ENCODE data around the gene PHF1.
"Not testable (repeated sequence)": the region's sequence is repeated elsewhere in the genome, so short reads cannot be mapped to it uniquely, and the experiment has no call there.

The PHF1 gene

GRCh38 chr6:33390767-33391277 is 20.0 kb upstream of the PHF1 start:
- H3K27ac ChIP-seq, result peak overlapping the region; percentile 98

GRCh38 chr6:33391278-33391921 is 19.4 kb upstream of the PHF1 start, which contains the start of gene KIFC1:
Gene KIFC1 (plus strand): TSS chr6:33391823. CDS start chr6:33391986, 163 bp downstream.
- peak within 1 kb of the TSS; percentile 98 for H3K27ac ChIP-seq
- TF ChIP-seq CTCF (conservative IDR thresholded peaks at IDR 0.05), result peak; percentile 99
- no peak for TF ChIP-seq ZFX (IDR thresholded peaks at IDR 0.05)

More at GRCh38 chr6:33390767-33391277, 20.0 kb upstream of the PHF1 start:
- TF ChIP-seq CTCF (conservative IDR thresholded peaks at IDR 0.05), result 0 out of 2 replicates have a peak, but pooled peaks have one; percentile 58
- TF ChIP-seq ZFX (IDR thresholded peaks at IDR 0.05), result peak; percentile 45; the same call in 1 of the 2 replicates

GRCh38 chr6:33391922-33392594 is 18.8 kb upstream of the PHF1 start:
- no peak for TF ChIP-seq CTCF (conservative IDR thresholded peaks at IDR 0.05)
- no peak for TF ChIP-seq ZFX (IDR thresholded peaks at IDR 0.05)
- H3K27ac ChIP-seq, result peak overlapping the region; percentile 98

- TF ChIP-seq CTCF (conservative IDR thresholded peaks at IDR 0.05) (no peak), ZFX (IDR thresholded peaks at IDR 0.05) (no peak)
- peak overlapping the region; percentile 98 for H3K27ac ChIP-seq
Observed at GRCh38 chr6:33392595-33392948, 18.2 kb upstream of the PHF1 start.

GRCh38 chr6:33392979-33393378 is 17.8 kb upstream of the PHF1 start:
- peak overlapping the region; percentile 98 for H3K27ac ChIP-seq
- TF ChIP-seq CTCF (conservative IDR thresholded peaks at IDR 0.05), result no peak

- no peak overlapping the region for H3K27ac ChIP-seq
- no peak for TF ChIP-seq CTCF (conservative IDR thresholded peaks at IDR 0.05)
- TF ChIP-seq ZFX (IDR thresholded peaks at IDR 0.05), result no peak
Observed at GRCh38 chr6:33397541-33397940, 13.3 kb upstream of the PHF1 start.

- not testable (repeated sequence) for H3K27ac ChIP-seq
Observed at GRCh38 chr6:33398601-33399000, 12.2 kb upstream of the PHF1 start.

- not testable (repeated sequence) for H3K27ac ChIP-seq
Observed at GRCh38 chr6:33399881-33400280, 10.9 kb upstream of the PHF1 start.

Data from C4-2B (cell line).